GM21423 (cell line): Measurements from ENCODE around the gene AGAP9.
"Not testable (repeated sequence)": the region's sequence is repeated elsewhere in the genome, so short reads cannot be mapped to it uniquely, and the experiment has no call there.

ENCODE experiments used
- ATAC-seq: cut with Tn5 transposase; IDR thresholded peaks from one replicate; pipeline ENCODE4 v1.9.1; 2021; ENCODE audit warnings: mild to moderate bottlenecking, moderate library complexity; ENCODE audit not compliant: unreplicated experiment

The AGAP9 gene

DNA sequence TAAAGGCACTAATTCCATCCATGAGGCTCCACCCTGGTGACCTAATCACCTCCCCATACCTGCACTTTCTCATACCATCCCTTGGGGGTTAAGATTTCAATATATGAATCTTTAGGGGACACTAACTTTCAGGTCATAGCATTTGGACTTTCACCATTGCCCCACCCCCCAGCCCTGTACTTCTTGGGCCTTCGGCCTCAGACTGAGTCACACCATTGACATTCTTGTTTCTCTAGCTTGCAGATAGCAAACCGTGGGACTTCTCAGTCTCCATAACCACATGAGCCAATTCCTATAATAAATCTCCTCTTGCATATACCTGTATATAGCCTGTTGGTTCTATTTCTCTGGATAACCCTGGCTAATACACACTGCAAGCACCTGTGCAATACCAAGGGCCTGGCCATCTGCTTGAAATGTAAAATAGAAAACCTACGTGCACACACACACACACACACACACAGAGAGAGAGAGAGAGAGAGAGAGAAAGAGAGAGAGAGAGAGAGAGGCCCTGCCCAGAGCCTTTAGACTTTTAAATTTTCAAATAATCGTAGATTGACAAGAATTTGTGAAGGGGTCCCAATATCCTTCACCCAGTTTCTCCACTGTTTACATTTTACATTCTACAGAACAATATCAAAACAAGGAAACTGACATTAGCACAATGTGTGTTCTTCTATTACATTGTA is 64.8 kb downstream of the AGAP9 start:
- ATAC-seq: no peak

DNA sequence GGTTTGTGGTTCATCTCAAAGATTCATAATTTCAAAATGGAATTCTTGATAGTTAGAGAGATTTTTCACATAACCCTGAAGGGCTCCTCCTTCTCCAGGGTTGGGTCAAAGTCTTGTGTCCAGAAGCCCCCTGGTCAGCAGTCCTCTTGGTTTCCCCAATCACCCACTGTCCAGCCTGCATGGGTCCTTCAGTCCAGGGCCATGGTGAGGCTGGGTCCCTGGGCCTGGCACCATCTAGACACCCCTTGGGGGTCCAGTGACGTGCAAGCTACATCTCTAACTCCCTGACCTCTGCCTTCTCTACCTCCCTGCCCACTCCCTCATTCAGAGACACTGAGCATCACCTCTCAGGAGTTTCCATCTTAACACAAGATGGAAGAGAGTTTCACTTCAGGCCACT is 65.6 kb downstream of the AGAP9 start:
- ATAC-seq: no peak

DNA sequence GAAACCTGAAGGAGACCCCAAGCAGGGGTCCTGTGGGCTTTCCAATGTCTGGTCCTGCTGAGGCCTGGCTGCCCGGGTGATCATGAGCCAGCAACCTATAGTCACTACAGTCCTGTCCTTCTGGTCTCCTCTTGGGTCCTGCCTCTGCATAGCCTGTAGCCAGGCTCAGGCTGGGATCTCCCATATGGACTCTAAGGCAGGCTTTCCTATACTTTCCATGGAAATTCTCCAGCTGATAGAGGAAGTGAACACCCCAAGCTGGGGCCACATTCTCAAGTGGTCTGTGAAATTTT is 66.0 kb downstream of the AGAP9 start:
- ATAC-seq: no peak

DNA sequence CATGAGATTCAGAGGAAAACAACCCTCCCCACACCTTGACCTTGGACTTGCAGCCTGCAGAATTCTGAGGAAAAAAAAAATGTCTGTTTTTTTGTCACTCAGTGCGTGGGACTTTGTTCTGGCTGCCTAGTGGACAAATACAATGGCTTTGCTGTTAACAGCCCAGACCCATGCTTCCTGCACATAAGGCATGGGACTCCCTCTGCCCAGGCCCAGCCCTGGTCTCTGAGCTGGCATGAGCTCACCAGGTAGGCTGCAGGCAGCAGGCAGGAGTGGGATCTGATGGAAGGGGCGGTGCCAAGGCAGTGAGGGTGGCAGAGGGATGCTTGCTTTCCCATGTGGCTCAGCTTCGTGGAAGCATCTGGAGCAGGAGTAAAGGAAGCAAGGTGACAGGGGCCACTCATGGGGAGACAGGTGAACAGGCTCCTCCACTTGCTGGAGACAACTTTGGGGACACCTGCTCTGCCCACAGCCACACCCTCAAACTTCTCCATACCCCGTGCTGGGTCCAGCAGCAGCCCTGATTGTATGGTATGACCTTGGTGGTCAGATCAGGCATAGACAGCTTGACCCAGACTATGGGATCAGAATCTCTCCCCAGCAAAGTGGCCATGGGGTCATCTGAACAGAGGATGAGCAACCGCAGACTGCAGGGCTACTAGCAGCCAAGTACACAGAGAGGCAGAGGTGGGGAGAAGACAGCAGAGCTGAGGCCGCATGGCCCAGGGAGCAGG is 66.5 kb downstream of the AGAP9 start:
- no peak for ATAC-seq

DNA sequence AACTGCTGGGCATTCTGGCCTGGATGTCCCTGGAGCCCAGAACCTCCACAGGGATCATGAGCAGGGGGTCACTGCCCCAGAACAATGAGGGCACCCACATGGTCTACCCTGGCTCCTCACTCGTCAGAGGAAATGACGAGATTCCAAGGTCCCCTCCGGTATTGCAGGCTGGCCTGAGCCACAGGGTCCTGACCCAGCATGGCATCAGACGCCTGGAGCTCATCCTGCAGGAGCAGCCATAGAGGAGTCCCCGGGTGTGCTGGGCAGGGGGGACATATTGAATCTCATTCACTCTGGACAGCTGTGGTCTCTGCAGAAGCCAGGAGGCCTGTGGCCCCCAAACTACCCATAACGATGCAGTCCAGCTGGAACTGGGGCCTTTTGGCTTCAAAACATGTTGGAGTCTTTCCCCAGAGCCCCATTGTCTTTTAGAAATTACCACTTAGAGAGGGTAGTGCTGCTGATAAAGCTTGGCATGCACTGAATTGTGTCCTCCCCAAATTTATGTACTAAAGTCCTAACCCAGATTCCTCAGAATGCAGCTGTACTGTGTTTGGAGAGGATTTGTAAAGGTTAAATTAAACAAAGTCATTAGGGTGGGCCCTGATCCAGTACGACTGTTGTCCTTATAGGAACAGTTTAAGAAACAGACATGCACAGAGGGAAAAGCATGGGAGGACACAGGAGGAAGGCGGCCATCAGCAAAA is 67.2 kb downstream of the AGAP9 start:
- no peak for ATAC-seq

DNA sequence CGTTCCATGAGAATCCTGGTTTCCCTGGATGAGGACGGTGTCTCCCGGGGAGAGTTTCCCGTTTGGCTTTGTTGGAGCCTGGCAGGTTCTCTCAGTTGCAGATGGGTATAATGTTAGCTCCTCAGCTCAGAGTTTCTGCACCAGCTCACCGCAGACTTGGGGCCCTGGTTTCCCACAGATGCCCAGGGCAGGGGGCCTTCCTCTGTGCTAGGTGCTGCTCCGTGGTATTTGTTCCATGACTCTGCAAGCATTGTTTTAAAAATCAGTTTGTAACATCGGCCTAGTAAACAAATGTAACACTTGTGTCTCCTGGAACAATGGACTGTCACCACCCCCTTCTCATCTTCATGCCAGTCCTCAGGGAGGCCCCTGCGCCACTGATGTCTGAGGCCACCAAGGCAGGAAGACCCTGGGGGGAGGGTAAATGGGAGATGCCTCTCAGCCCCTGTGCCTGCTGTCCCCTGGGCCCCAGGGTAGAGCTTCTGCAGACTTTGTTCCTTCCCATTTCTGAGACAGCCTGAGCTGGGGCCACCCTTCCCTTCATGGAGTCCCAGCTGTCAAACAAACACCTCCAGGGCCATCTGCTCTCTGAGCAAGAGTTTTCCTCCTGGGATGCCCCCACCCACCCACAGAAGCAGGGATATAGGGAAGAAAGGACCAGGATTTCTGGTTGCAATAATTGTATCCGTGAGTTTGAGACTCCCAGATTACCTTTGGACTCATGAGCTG is 67.9 kb downstream of the AGAP9 start:
- ATAC-seq: not testable (repeated sequence)

DNA sequence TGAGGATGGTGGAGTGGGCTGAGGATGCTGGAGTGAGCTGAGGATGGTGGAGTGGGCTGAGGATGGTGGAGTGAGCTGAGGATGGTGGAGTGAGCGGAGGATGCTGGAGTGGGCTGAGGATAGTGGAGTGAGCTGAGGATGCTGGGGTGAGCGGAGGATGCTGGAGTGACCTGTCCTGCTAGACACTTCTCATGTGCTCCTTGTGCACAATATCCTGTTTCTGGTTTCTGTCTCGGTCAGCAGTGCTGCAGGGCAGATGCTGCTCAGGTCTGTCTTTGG is 68.7 kb downstream of the AGAP9 start:
- ATAC-seq: no peak

DNA sequence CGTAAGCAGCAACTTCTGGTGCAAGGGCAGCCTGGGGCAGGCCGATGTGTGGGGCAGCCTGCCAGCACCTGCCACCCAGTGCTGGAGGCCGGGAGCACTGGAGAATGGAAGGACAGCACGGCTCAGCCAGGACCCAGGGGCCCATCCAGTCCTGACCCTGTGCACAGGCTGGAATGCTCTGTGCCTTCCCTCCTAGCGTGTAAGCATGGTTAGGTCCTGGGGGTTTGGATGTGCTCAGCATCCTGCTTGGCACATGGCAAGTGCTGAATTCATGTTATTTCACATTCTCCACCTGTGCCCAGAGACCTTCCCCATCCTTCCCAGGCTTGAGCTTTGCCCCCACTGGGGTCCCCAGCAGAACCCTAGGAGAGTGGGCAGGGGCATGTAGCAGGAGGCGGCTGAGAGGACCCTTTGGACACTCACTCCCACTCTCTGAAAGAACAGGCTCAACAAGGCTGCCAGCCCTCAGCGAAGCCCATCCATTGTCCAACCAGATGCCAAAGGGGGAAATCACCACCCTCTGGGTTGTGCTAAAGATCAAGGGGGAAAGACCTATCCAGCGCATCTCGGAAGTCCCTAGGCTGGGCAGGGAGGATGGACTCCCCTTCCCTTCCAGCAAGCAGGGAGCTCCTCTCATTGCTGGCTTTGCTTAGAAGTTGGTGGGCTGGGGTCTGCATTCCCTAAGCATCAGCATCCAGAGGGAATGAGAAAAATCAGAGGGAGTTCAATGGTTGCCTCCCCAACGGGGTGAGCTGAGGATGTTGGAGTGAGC is 69.2 kb downstream of the AGAP9 start:
- no peak for ATAC-seq

DNA sequence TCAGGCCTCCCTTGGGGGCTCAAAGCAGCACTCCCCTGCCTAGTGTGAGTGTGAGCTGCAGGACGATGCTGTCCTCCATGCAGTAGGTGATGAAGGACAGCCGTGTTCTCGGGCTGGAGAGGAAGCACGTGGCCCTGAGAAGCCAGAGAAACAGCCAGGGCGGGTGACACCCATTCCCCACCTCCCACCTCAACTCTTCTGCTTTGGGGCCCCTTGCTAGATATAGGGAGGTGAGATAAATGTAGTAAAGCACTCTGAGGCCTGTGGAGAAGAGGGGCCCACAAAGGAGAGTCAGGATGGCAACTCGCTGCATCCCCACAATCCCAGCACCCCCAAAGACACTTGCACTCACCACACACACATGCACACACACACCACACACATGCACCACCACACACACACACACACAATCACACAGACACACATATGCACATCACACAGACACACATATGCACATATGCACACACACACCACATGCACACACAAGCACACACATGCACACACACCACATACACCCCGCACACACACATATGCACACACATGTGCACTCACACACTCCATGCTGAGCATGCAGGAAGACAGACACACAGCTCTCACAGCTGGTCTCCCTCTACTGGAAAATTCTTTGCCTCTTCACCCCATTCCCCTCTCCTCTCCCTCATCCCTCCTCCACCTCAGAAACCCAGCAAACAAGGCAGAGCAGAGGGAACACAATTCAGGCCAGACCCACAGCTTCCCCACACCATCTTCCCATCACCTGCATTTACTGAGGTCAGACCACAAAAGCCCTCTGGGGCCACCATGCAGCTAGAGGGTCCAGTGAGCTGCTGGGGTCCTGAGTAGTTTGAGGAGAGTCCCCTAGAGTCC is 70.1 kb downstream of the AGAP9 start:
- no peak for ATAC-seq

DNA sequence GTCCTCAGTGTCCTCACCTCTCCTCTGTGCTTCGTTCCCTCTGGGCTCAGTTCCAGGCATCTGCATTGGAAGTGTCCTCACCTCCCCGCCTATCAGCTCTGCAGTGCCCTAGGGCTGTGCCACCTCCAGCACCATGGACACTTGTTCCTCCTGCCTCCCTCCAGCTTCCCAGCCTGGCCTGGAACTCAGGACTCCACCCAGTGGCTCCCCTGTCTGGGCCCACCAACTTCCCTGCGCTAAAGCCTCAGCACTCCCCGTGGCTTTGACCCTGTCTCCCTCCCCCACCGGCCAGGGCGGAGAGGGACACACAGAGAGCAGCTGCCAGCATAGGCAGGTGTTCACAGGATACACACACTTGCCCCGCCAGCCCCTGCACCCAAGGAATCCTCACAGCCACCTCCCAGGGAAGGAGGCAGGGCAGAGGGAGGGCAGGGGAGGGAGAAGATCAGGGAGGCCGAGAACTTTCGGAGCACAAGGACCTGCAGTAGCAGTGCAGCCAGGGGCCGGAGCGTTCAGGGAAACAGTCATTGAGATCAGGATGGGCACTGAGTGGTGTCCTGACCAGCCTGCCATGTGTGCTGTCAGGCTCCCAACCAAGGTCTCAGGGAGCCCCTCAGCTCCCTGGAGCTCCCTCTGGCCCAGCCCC is 70.8 kb downstream of the AGAP9 start:
- ATAC-seq: no peak

DNA sequence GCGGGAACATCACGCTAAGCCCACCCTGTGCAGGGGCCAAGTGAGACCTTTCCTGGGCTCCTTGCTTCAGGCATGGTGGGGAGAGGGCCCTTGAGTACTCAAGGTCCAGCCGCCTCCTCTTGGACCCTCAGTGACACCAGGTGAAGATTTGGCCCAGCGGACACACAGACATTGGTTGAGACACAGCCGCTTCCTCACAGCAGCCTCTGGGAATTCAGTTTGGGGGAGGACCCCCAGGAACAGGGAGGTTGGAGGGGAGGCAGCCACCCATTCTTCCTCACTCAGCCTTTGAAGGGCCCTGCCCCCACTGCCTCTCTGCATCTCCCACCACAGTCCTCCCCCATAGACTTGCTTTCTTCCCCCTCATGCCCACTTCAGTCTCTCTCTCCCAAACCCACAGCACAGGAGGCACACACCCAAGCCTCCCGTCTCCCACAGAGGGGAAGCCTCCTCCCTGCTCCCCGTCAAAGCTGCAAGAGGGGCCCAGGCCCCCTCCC is 71.4 kb downstream of the AGAP9 start:
- ATAC-seq: no peak
